Measurements from ENCODE around the gene FERMT3.
A peak's percentile ranks its signal among the peaks of the same experiment; 100 is the strongest.

FERMT3 gene

GRCh38 chr11:64263947-64264317, 57.4 kb downstream of the FERMT3 start:
- no peak for DNase-seq

- no peak for DNase-seq
Observed at GRCh38 chr11:64264371-64264852, 57.9 kb downstream of the FERMT3 start.

GRCh38 chr11:64265176-64266160, 58.9 kb downstream of the FERMT3 start:
- no peak for DNase-seq

- no peak for DNase-seq
Observed at GRCh38 chr11:64266339-64266738, 59.8 kb downstream of the FERMT3 start.

GRCh38 chr11:64267207-64267945, 60.9 kb downstream of the FERMT3 start:
- no peak for DNase-seq

GRCh38 chr11:64268025-64268892, 61.7 kb downstream of the FERMT3 start:
- DNase-seq = no peak

GRCh38 chr11:64268893-64269539, 62.5 kb downstream of the FERMT3 start:
- peak; percentile 37 for DNase-seq

- DNase-seq = peak; percentile 98
Observed at GRCh38 chr11:64269540-64270220, 63.2 kb downstream of the FERMT3 start.

All from right kidney (tissue), 1 donor.